ENCODE results near the gene USP6. TPM values are rescaled to one million over a fixed set of nuclear protein-coding genes. Genes with fewer than 3 reads are reported as not detected.
"Not testable (repeated sequence)": the region's sequence is repeated elsewhere in the genome, so short reads cannot be mapped to it uniquely, and the experiment has no call there.

The USP6 gene
- total RNA-seq, 2 experiments from 2014 or later: 0.07 TPM; not detected in 1

DNA sequence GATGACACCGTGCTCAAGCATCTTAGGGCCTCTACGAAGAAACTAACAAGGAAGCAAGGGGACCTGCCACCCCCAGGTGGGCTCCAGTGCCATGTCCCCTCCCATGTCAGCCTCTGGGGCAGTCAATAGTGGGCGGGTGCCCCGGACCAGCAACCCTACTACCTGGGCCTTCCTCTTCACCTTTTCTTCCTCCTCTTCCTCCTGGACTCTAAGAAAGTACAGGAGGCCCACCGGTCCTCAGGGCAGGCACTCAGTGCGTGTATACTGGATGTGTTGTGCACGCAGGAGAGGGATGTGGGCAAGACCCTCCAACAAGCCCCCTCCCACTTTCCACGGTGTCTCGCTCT, 22.3 kb downstream of the USP6 start:
- POLR2A ChIA-PET; CTCF ChIA-PET; H3K27me3 Mint-ChIP-seq; H3K9me3 Mint-ChIP-seq (ENCODE audit: low read depth); intact Hi-C loops (cut with DNase I, micrococcal nuclease); H3K27ac Mint-ChIP-seq; ATAC-seq; H3K4me1 Mint-ChIP-seq; H3K4me3 Mint-ChIP-seq; H3K36me3 Mint-ChIP-seq (ENCODE audit: low read depth): not testable (repeated sequence)
- DNase-seq: peak; percentile 1

DNA sequence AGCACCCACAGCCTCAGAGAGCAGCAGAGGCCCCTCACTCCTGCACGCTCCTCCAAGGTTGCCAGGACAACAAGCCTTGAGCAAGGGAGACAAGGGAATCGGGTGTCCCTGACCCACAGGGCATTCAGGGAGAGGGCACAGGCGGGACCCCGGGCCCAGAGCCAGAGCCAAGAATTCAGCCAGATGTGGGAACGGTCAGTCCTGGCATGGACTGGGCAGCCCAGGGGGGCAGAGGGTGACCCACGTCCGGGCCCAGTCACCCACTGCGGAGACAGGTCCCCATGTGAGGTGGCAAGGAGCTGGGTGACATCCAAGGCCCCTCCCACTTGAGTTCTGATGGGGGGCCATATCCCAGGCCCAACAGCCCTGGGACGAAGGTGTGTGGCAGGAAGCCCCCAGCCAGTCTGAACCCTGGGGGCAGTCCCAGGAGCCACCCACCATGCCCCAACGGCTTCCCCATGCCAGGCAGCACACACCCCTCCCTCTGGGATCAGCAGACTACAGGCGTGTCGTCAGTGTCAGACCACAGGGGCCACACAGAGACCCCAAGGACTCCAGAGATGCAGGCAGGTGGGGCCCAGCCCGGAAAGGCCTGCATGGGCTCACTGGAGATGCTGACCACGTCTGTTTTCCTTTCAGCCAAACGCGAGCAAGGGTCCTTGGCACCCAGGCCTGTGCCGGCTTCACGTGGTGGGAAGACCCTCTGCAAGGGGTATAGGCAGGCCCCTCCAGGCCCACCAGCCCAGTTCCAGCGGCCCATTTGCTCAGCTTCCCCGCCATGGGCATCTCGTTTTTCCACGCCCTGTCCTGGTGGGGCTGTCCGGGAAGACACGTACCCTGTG, 23.0 kb downstream of the USP6 start:
- no peak overlapping the region for H3K4me3 Mint-ChIP-seq
- H3K9me3 Mint-ChIP-seq (ENCODE audit: low read depth): no peaks in the 10 kb centered on the region
- H3K36me3 Mint-ChIP-seq (ENCODE audit: low read depth): no peaks in the 10 kb centered on the region
- no peaks in the 10 kb centered on the region for H3K27me3 Mint-ChIP-seq
- CTCF ChIA-PET: no interaction called here
- H3K27ac Mint-ChIP-seq: no peak overlapping the region
- ATAC-seq: no peak
- POLR2A ChIA-PET: no interaction called here
- intact Hi-C loops (cut with DNase I, micrococcal nuclease): no loop called here
- DNase-seq: no peak
- H3K4me1 Mint-ChIP-seq: no peaks in the 10 kb centered on the region

DNA sequence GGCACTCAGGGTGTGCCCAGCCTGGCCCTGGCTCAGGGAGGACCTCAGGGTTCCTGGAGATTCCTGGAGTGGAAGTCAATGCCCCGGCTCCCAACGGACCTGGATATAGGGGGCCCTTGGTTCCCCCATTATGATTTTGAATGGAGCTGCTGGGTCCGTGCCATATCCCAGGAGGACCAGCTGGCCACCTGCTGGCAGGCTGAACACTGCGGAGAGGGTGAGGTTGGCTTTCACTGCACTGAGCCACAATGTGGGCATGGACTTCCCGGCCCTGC, 23.6 kb downstream of the USP6 start:
- no peak for ATAC-seq
- ChIA-PET POLR2A (no interaction called here), CTCF (no interaction called here)
- H3K4me1 Mint-ChIP-seq: no peaks in the 10 kb centered on the region
- no peaks in the 10 kb centered on the region for H3K9me3 Mint-ChIP-seq (ENCODE audit: low read depth)
- H3K27me3 Mint-ChIP-seq: no peaks in the 10 kb centered on the region
- no peak overlapping the region for H3K4me3 Mint-ChIP-seq
- no peaks in the 10 kb centered on the region for H3K36me3 Mint-ChIP-seq (ENCODE audit: low read depth)
- no peak overlapping the region for H3K27ac Mint-ChIP-seq
- intact Hi-C loops (cut with DNase I, micrococcal nuclease): no loop called here
- DNase-seq: no peak

DNA sequence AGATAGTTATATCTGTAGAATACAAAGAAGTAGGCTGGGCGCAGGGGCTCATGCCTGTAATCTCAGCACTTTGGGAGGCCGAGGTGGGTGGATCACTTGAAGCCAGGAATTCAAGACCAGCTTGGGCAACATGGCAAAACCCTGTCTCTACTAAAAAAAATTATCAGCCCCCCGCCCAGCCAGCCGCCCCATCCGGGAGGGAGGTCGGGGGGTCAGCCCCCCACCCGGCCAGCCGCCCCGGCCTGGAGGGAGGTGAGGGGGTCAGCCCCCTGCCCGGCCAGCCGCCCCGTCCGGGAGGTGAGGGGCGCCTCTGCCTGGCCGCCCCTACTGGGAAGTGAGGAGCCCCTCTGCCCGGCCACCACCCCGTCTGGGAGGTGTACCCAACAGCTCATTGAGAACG, 27.0 kb downstream of the USP6 start:
- ATAC-seq; H3K9me3 Mint-ChIP-seq (ENCODE audit: low read depth); H3K4me3 Mint-ChIP-seq; H3K27me3 Mint-ChIP-seq; H3K27ac Mint-ChIP-seq; POLR2A ChIA-PET; CTCF ChIA-PET; DNase-seq; H3K4me1 Mint-ChIP-seq; H3K36me3 Mint-ChIP-seq (ENCODE audit: low read depth); intact Hi-C loops (cut with DNase I, micrococcal nuclease): not testable (repeated sequence)

DNA sequence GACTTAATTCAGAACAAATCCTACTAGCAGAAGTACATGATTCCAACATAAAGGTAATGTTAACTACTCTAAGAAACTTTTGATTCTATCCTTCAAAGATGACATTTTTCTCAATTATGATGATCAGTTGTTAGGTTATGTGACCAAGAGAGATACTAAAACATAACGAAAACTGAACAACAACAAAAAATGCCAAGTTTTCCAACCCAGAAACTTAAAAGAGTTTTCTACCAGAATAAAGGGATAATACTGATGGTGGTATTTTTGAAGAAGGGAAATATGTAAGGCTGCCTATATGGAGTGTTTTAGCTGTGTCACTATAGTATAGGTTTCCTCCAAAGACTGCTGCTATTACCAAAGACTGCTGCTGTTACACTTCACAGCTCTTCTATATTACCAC, 30.3 kb downstream of the USP6 start:
- H3K36me3 Mint-ChIP-seq (ENCODE audit: low read depth); H3K27ac Mint-ChIP-seq; H3K4me3 Mint-ChIP-seq; H3K4me1 Mint-ChIP-seq; CTCF ChIA-PET; POLR2A ChIA-PET; DNase-seq; H3K9me3 Mint-ChIP-seq (ENCODE audit: low read depth); intact Hi-C loops (cut with DNase I, micrococcal nuclease); ATAC-seq: not testable (repeated sequence)
- H3K27me3 Mint-ChIP-seq: peaks cover 14% of the 10 kb centered on the region

DNA sequence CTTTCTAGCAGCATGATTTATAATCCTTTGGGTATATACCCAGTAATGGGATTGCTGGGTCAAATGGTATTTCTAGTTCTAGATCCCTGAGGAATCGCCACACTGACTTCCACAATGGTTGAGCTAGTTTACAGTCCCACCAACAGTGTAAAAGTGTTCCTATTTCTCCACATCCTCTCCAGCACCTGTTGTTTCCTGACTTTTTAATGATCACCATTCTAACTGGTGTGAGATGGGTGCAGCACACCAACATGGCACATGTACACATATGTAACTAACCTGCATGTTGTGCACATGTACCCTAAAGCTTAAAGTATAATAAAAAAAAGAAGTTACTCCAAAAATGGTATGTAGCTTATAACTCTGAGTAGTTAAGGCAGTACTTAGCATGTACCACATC, 44.9 kb downstream of the USP6 start:
- CTCF ChIA-PET; H3K4me3 Mint-ChIP-seq; intact Hi-C loops (cut with DNase I, micrococcal nuclease); H3K9me3 Mint-ChIP-seq (ENCODE audit: low read depth); H3K36me3 Mint-ChIP-seq (ENCODE audit: low read depth); POLR2A ChIA-PET; DNase-seq; ATAC-seq; H3K27ac Mint-ChIP-seq; H3K4me1 Mint-ChIP-seq: not testable (repeated sequence)
- H3K27me3 Mint-ChIP-seq: peaks cover 21% of the 10 kb centered on the region

DNA sequence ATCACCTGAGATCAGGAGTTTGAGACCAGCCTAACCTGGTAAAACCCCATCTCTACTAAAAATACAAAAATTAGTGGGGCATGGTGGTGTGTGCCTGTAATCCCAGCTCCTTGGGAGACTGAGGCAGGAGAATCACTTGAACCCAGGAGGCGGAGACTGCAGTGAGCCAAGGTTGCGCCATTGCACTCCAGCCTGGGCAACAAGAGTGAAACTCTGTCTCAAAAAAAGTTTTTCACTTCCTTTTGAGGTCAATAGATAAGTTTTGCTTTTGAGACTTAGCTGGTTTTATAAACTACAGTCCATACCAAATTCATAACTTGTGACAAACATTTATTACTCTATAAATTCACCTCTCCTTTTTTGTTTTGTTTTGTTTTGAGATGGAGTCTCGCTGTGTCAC, 46.0 kb downstream of the USP6 start:
- H3K4me1 Mint-ChIP-seq; ATAC-seq; H3K36me3 Mint-ChIP-seq (ENCODE audit: low read depth); H3K9me3 Mint-ChIP-seq (ENCODE audit: low read depth); H3K27ac Mint-ChIP-seq; POLR2A ChIA-PET; intact Hi-C loops (cut with DNase I, micrococcal nuclease); DNase-seq; CTCF ChIA-PET; H3K4me3 Mint-ChIP-seq: not testable (repeated sequence)
- H3K27me3 Mint-ChIP-seq: peaks cover 21% of the 10 kb centered on the region

DNA sequence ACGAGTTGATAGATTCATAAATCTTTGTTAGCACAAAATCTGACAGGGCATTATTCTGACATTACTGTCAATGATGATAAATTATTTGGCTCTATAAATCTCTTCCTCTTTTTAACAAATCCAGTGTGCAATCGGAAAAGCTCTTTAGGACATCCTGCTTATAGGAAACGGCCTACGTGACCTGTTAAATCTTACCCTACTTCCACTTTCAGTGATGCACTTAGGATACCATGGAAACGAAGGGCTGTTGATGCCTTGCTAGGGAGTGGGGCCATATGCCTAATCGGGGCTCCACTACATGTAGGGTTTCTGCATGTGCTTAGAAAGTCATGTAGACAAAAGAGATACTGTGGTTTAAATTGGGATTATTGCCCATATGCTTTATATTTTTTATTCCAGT, 48.6 kb downstream of the USP6 start:
- ChIA-PET CTCF (no interaction called here), POLR2A (no interaction called here)
- DNase-seq (no peak), ATAC-seq (no peak)
- Mint-ChIP-seq H3K4me3 (no peak overlapping the region), H3K9me3 (ENCODE audit: low read depth) (no peaks in the 10 kb centered on the region), H3K4me1 (no peaks in the 10 kb centered on the region), H3K27me3 (peaks cover 6% of the 10 kb centered on the region), H3K36me3 (ENCODE audit: low read depth) (no peaks in the 10 kb centered on the region), H3K27ac (no peak overlapping the region)
- intact Hi-C loops (cut with DNase I, micrococcal nuclease): no loop called here

DNA sequence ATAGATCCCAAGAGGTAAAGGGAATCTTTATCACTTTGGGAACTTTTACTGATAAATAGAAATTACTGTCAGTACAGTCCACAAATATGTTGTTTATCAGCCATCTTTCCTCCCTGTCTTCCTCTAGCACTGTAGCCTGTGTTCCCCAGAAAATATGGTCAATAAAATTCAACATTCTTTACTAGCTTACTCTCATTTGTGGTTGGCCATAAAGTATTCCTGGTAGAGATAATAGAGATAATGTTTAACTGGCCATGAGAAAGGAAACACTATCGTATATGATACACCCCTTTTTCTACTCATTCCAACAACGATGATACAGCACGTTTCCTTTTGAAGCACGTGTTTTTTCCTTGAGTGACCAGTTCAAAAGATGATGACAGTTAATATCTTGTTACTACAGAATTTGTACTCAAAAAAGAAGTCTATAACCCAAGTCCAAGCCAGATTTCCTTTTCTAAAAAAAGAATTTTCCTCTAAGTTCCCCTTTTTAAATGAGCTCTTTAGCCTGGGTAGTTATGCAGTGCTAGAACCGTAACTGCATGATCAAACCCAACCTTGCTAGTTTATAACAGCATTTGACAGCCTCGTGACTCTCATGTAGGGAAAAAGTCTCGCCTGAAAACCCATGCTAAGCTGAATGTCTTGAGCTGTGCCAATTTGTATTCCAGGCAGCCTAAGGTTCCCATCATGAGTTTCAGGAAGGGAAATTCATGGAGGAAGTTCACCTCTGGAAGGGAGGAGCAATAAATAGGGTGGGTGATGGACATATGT, 50.1 kb downstream of the USP6 start:
- POLR2A ChIA-PET; H3K27ac Mint-ChIP-seq; H3K9me3 Mint-ChIP-seq (ENCODE audit: low read depth); ATAC-seq; H3K4me1 Mint-ChIP-seq; intact Hi-C loops (cut with DNase I, micrococcal nuclease); H3K36me3 Mint-ChIP-seq (ENCODE audit: low read depth); H3K27me3 Mint-ChIP-seq; DNase-seq; H3K4me3 Mint-ChIP-seq: not testable (repeated sequence)
- CTCF ChIA-PET: interaction anchor here (1.2 kb wide), 1 partner anchor 12 kb away, joined by 3 read pairs; no protein-coding TSS in a partner anchor

DNA sequence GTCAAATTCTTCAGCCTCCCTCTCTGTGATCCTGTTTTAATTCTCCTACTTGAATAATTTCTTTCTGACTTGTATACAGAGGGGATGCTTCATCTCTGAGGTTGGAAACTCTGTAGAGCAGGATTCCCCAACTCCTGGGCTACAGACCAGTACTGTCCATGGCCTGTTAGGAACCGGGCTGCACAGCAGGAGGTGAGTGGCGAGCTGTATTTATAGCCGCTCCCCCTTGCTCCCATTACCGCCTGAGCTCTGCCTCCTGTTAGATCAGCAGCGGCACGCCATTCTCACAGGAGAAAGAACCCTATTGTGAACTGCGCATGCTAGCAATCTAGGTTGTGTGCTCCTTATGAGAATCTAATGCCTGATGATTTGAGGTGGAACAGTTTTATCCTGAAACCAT, 59.2 kb downstream of the USP6 start:
- CTCF ChIA-PET, ATAC-seq: not testable (repeated sequence)
- H3K9me3 Mint-ChIP-seq (ENCODE audit: low read depth): peaks cover 24% of the 10 kb centered on the region

DNA sequence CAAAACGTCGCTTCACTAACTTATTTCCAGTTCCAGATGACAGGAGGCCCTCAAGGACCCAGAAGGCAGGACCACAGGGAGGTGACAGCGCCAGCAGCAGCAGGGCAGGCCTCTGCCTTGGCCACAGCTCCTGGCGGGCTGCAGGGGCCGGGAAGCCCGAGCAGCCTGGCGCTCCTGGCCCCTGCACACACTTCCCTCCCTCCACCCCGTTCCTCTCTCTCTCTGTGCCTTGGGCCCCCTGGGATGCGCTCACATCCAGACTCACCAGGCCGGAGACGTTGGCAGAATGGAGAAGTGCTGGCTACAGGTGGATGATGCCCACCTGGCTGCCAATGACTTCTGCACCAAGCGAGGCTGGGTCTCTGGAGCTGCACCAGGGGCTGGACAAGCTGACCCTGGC, 63.2 kb downstream of the USP6 start:
- DNase-seq (no peak), ATAC-seq (no peak)
- Mint-ChIP-seq H3K36me3 (ENCODE audit: low read depth) (peaks cover 74% of the 10 kb centered on the region), H3K27me3 (no peaks in the 10 kb centered on the region), H3K4me3 (no peak overlapping the region), H3K9me3 (ENCODE audit: low read depth) (peaks cover 48% of the 10 kb centered on the region), H3K4me1 (no peaks in the 10 kb centered on the region), H3K27ac (no peak overlapping the region)
- POLR2A ChIA-PET: no interaction called here
- intact Hi-C loops (cut with DNase I, micrococcal nuclease): no loop called here
- CTCF ChIA-PET: no interaction called here

More for the DNA sequence above, 59.2 kb downstream of the USP6 start:
- H3K27ac Mint-ChIP-seq; DNase-seq; intact Hi-C loops (cut with DNase I, micrococcal nuclease); H3K27me3 Mint-ChIP-seq; H3K4me1 Mint-ChIP-seq; H3K4me3 Mint-ChIP-seq; POLR2A ChIA-PET: not testable (repeated sequence)
- peaks cover 39% of the 10 kb centered on the region for H3K36me3 Mint-ChIP-seq (ENCODE audit: low read depth)

DNA sequence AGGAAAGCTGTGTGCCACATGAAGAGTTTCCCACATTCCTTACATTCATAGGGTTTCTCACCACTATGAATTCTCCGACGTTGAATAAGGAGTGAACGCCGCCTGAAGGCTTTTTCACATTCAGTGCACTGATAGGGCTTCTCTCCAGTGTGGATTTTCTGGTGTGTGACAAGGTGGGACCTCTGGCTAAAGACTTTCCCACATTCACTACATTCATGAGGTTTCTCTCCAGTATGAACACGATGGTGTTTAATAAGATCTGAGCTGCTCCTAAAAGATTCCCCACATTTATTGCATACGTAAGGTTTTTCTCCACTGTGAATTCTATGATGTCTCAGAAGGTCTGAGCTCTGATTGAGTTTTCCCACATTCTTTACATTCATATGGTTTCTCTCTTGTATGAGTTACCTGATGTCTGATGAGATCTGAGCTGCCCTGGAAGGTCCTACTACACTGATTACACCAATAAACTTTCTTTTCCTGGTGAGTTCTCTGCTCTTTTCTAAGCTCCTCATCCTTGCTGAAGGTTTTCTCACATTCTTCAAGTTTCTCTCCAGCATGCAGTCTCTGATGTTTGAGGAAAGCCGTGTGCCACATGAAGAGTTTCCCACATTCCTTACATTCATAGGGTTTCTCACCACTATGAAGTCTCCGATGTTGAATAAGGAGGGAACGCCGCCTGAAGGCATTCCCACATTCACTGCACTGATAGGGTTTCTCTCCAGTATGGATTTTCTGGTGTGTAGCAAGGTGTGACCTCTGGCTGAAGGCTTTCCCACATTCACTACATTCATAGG, 65.9 kb downstream of the USP6 start:
- Mint-ChIP-seq H3K4me3 (peak overlapping the region; percentile 5), H3K27me3 (no peaks in the 10 kb centered on the region), H3K36me3 (ENCODE audit: low read depth) (peaks cover 79% of the 10 kb centered on the region), H3K9me3 (ENCODE audit: low read depth) (peaks cover 51% of the 10 kb centered on the region), H3K4me1 (no peaks in the 10 kb centered on the region), H3K27ac (no peak overlapping the region)
- intact Hi-C loops (cut with DNase I, micrococcal nuclease): loop anchor here (2.0 to 10.0 kb wide), 2 partner anchors 87 to 89 kb away; no protein-coding TSS in a partner anchor
- ATAC-seq (no peak), DNase-seq (no peak)
- ChIA-PET CTCF (no interaction called here), POLR2A (interaction anchor here (0.9 kb wide), 1 partner anchor 10 kb away, joined by 3 read pairs; no protein-coding TSS in a partner anchor)
